PC-9 (cell line): ENCODE measurements around the gene DVL1. TPM values are rescaled to one million over a fixed set of nuclear protein-coding genes. Genes with fewer than 3 reads are reported as not detected.

Source experiments
- BruUV-seq: library from RNA; stranded (reverse); fragments of 400-500 nt; replicated peaks from 2 replicates; lab custom pipeline; 2021; lab: Mats Ljungman, UMichigan
- CTCF ChIA-PET: fragments of 300-600 bp; sonication (Branson Sonifier 250); formaldehyde crosslinking; loops from one replicate; lab custom pipeline; 2022; ENCODE audit warnings: antibody characterized with exemption; lab: Charles Lee
- POLR2A ChIA-PET: fragments of 300-600 bp; sonication (Branson Sonifier 250); formaldehyde crosslinking; loops from one replicate; lab custom pipeline; 2022; ENCODE audit warnings: antibody characterized with exemption; ENCODE audit not compliant: unreplicated experiment; lab: Charles Lee
- DNase-seq, 2 experiments: peaks; one replicate each; pipeline versions ENCODE4 v3.0.0 to v3.0.0-alpha.2; 2015 to 2022; ENCODE audit warnings: mixed read lengths in 1 of 2
- H2AFZ ChIP-seq: fragments of 200-600 bp; sonication (generic); 2 replicates; pipeline ENCODE4 v1.8.1; 2017; ENCODE audit warnings: antibody characterized with exemption
- H3F3A ChIP-seq: fragments of 200-600 bp; sonication (generic); 2 replicates; pipeline ENCODE4 v1.8.1; 2017; ENCODE audit warnings: antibody characterized with exemption, mild to moderate bottlenecking, low read depth; ENCODE audit not compliant: insufficient read depth
- H3K27ac ChIP-seq: fragments of 200-600 bp; sonication (generic); 2 replicates; pipeline ENCODE4 v1.6.1; 2016; ENCODE audit warnings: mixed run types
- H3K27me3 ChIP-seq: fragments of 200-600 bp; sonication (generic); 2 replicates; pipeline ENCODE4 v1.6.1; 2016; ENCODE audit warnings: low read depth, mixed run types; ENCODE audit not compliant: insufficient read depth
- H3K36me3 ChIP-seq: fragments of 200-600 bp; sonication (generic); 2 replicates; pipeline ENCODE4 v1.6.1; 2016; ENCODE audit warnings: low read depth, mixed run types
- H3K4me1 ChIP-seq: fragments of 200-600 bp; sonication (generic); replicated peaks from 2 replicates; pipeline ENCODE4 v1.6.1; 2016; ENCODE audit warnings: mixed run types; ENCODE audit not compliant: insufficient read depth
- H3K4me2 ChIP-seq: fragments of 200-600 bp; sonication (generic); 2 replicates; pipeline ENCODE4 v1.6.1; 2017; ENCODE audit warnings: mixed run types
- H3K4me3 ChIP-seq: fragments of 200-600 bp; sonication (generic); 2 replicates; pipeline ENCODE4 v1.6.1; 2016; ENCODE audit warnings: mixed run types
- H3K79me2 ChIP-seq: fragments of 200-600 bp; sonication (generic); 2 replicates; pipeline ENCODE4 v1.6.1; 2017; ENCODE audit warnings: low read depth, mixed run types
- H3K9me2 ChIP-seq: fragments of 200-600 bp; sonication (generic); 2 replicates; pipeline ENCODE4 v1.8.1; 2017; ENCODE audit warnings: mild to moderate bottlenecking; ENCODE audit not compliant: insufficient read depth
- H3K9me3 ChIP-seq: fragments of 200-600 bp; sonication (generic); 2 replicates; pipeline ENCODE4 v1.8.1; 2016; ENCODE audit warnings: low read depth; ENCODE audit not compliant: insufficient read depth
- H4K20me1 ChIP-seq: fragments of 200-600 bp; sonication (generic); 2 replicates; pipeline ENCODE4 v1.8.1; 2017; ENCODE audit not compliant: insufficient read depth
- CTCF ChIP-seq: fragments of 200-600 bp; sonication (generic); conservative IDR thresholded peaks from 2 replicates; pipeline ENCODE4 v1.6.1; 2017; ENCODE audit warnings: mixed run types, antibody characterized with exemption, mild to moderate bottlenecking, moderate library complexity
- EZH2 ChIP-seq: fragments of 200-600 bp; sonication (generic); IDR thresholded peaks from 2 replicates; pipeline ENCODE4 v1.8.0; 2017; ENCODE audit warnings: antibody characterized with exemption, low read depth
- intact Hi-C: fragments of 100-400 bp; cut with micrococcal nuclease; formaldehyde crosslinking; loops from one replicate; pipeline ENCODE4 v1.10.0; 2022; ENCODE audit not compliant: unreplicated experiment
- total RNA-seq: library from RNA; stranded (reverse); gene quantifications from 2 replicates; pipeline ENCODE4 v1.2.3, GENCODE V29; 2021

DVL1 gene
- total RNA-seq, 1 experiment from 2014 or later = 95.8 TPM

- Histone ChIP-seq H3K36me3 (no peaks in the 10 kb centered on the region), H2AFZ (no peak overlapping the region), H3K79me2 (no peaks in the 10 kb centered on the region), H3K27ac (no peak overlapping the region), H3K9me3 (no peaks in the 10 kb centered on the region), H3K27me3 (no peaks in the 10 kb centered on the region), H4K20me1 (no peaks in the 10 kb centered on the region; the same call in 1 of the 2 replicates), H3F3A (no peaks in the 10 kb centered on the region), H3K4me2 (no peak overlapping the region), H3K4me3 (no peak overlapping the region), H3K4me1 (peaks cover 14% of the 10 kb centered on the region), H3K9me2 (no peaks in the 10 kb centered on the region)
- ChIA-PET CTCF (no interaction called here), POLR2A (no interaction called here)
- TF ChIP-seq EZH2 (no peak), CTCF (no peak)
- no TSS peak for BruUV-seq
- intact Hi-C loops = no loop called here
- no peak for DNase-seq
Observed at GRCh38 chr1:1295154-1295923, 53.9 kb downstream of the DVL1 start.

- Histone ChIP-seq H3K27ac (no peak overlapping the region), H4K20me1 (no peaks in the 10 kb centered on the region), H2AFZ (no peak overlapping the region), H3K9me2 (no peaks in the 10 kb centered on the region), H3K4me3 (no peak overlapping the region), H3K27me3 (no peaks in the 10 kb centered on the region), H3K9me3 (no peaks in the 10 kb centered on the region), H3K4me1 (peaks cover 16% of the 10 kb centered on the region), H3K79me2 (no peaks in the 10 kb centered on the region), H3F3A (no peaks in the 10 kb centered on the region), H3K4me2 (no peak overlapping the region), H3K36me3 (no peaks in the 10 kb centered on the region)
- no TSS peak for BruUV-seq
- ChIA-PET POLR2A (no interaction called here), CTCF (no interaction called here)
- intact Hi-C loops = loop anchor here (5.0 kb wide), 1 partner anchor 312 kb away; the partner anchor contains the start of gene PERM1
- TF ChIP-seq EZH2 (no peak), CTCF (no peak)
- DNase-seq = no peak
Observed at GRCh38 chr1:1294250-1294890, 54.8 kb downstream of the DVL1 start.

GRCh38 chr1:1293263-1294249, 55.7 kb downstream of the DVL1 start:
- H3K4me2 ChIP-seq = no peak overlapping the region
- POLR2A ChIA-PET = no interaction called here
- H2AFZ ChIP-seq = no peak overlapping the region
- H3F3A ChIP-seq = no peaks in the 10 kb centered on the region
- no peak overlapping the region for H3K27ac ChIP-seq
- TF ChIP-seq CTCF (no peak), EZH2 (no peak)
- H3K4me3 ChIP-seq = no peak overlapping the region
- H4K20me1 ChIP-seq = no peaks in the 10 kb centered on the region
- CTCF ChIA-PET = no interaction called here
- no peaks in the 10 kb centered on the region for H3K79me2 ChIP-seq
- no peaks in the 10 kb centered on the region for H3K36me3 ChIP-seq
- H3K27me3 ChIP-seq = no peaks in the 10 kb centered on the region
- peaks cover 16% of the 10 kb centered on the region for H3K4me1 ChIP-seq
- no peaks in the 10 kb centered on the region for H3K9me3 ChIP-seq
- intact Hi-C loops = loop anchor here (5.0 kb wide), 1 partner anchor 311 kb away; the partner anchor contains the start of gene PERM1
- no peaks in the 10 kb centered on the region for H3K9me2 ChIP-seq
- DNase-seq = no peak
- BruUV-seq = no TSS peak
